GM23338 (cell line): ENCODE results near the gene PROSER2. TPM values are rescaled to one million over a fixed set of nuclear protein-coding genes. Genes with fewer than 3 reads are reported as not detected.

Experiments used
- ATAC-seq: fragments of 200-7000 bp; cut with Tn5 transposase; 3 replicates; pipeline ENCODE4 v1.9.1; 2020
- DNase-seq: peaks from one replicate; pipeline ENCODE4 v3.0.0-alpha.2; 2015; ENCODE audit warnings: low spot score
- H2AFZ ChIP-seq: fragments of 200-600 bp; sonication (generic); 2 replicates; pipeline ENCODE4 v1.8.0; 2016; ENCODE audit warnings: antibody characterized with exemption, mild to moderate bottlenecking, moderate library complexity
- H3F3A ChIP-seq: fragments of 200-600 bp; sonication (generic); replicated peaks from 2 replicates; pipeline ENCODE4 v1.8.0; 2017; ENCODE audit warnings: antibody characterized with exemption, mixed run types, low read depth
- H3K27ac ChIP-seq: fragments of 200-600 bp; sonication (generic); 2 replicates; pipeline ENCODE4 v1.6.1; 2016; ENCODE audit warnings: low read depth
- H3K27me3 ChIP-seq: fragments of 200-600 bp; sonication (generic); 2 replicates; pipeline ENCODE4 v1.8.0; 2016; ENCODE audit warnings: mild to moderate bottlenecking, mixed run types, moderate library complexity; ENCODE audit not compliant: insufficient read depth
- H3K36me3 ChIP-seq: fragments of 200-600 bp; sonication (generic); 2 replicates; pipeline ENCODE4 v1.8.0; 2016; ENCODE audit warnings: mild to moderate bottlenecking; ENCODE audit not compliant: insufficient read depth
- H3K4me1 ChIP-seq: fragments of 200-600 bp; sonication (generic); 2 replicates; pipeline ENCODE4 v1.8.0; 2016; ENCODE audit warnings: mild to moderate bottlenecking, moderate library complexity; ENCODE audit not compliant: insufficient read depth
- H3K4me2 ChIP-seq: fragments of 200-600 bp; sonication (generic); 2 replicates; pipeline ENCODE4 v1.7.1; 2017; ENCODE audit warnings: mixed run types
- H3K4me3 ChIP-seq: fragments of 200-600 bp; sonication (generic); 2 replicates; pipeline ENCODE4 v1.6.1; 2016; ENCODE audit warnings: mixed run types
- H3K79me2 ChIP-seq: fragments of 200-600 bp; sonication (generic); replicated peaks from 2 replicates; pipeline ENCODE4 v1.8.0; 2017; ENCODE audit warnings: mild to moderate bottlenecking; ENCODE audit not compliant: insufficient read depth
- H3K9me2 ChIP-seq: fragments of 200-600 bp; sonication (generic); 2 replicates; pipeline ENCODE4 v1.8.0; 2017; ENCODE audit not compliant: insufficient read depth
- H4K20me1 ChIP-seq: fragments of 200-600 bp; sonication (generic); replicated peaks from 2 replicates; pipeline ENCODE4 v1.8.0; 2017; ENCODE audit warnings: mild to moderate bottlenecking; ENCODE audit not compliant: insufficient read depth
- H3K27ac Mint-ChIP-seq: 2 replicates; pipeline ENCODE4 v1.8.0; 2020; ENCODE audit warnings: inconsistent platforms, mild to moderate bottlenecking, moderate library complexity, mixed read lengths
- H3K27me3 Mint-ChIP-seq: 3 replicates; pipeline ENCODE4 v1.8.0; 2022; ENCODE audit warnings: low read depth, mild to moderate bottlenecking, moderate library complexity, mixed read lengths, inconsistent platforms; ENCODE audit not compliant: insufficient read depth, poor library complexity
- H3K36me3 Mint-ChIP-seq: 3 replicates; pipeline ENCODE4 v1.8.0; 2021; ENCODE audit warnings: low read depth, mild to moderate bottlenecking, inconsistent platforms, moderate library complexity, mixed read lengths
- H3K4me1 Mint-ChIP-seq: 3 replicates; pipeline ENCODE4 v1.8.0; 2020; ENCODE audit warnings: mild to moderate bottlenecking, inconsistent platforms, mixed read lengths
- H3K4me3 Mint-ChIP-seq: 3 replicates; pipeline ENCODE4 v1.8.0; 2021; ENCODE audit warnings: moderate library complexity, mild to moderate bottlenecking, inconsistent platforms, mixed read lengths
- H3K9me3 Mint-ChIP-seq: 3 replicates; pipeline ENCODE4 v1.8.0; 2020; ENCODE audit warnings: moderate library complexity, mild to moderate bottlenecking, inconsistent platforms, mixed read lengths
- CREB1 ChIP-seq: fragments of 250-450 bp; sonication (Bioruptor Pico); IDR thresholded peaks from 2 replicates; pipeline ENCODE4 v1.5.0; 2020; ENCODE audit warnings: low read depth, mild to moderate bottlenecking, moderate library complexity
- EZH2 ChIP-seq: fragments of 200-600 bp; sonication (generic); IDR thresholded peaks from one replicate; pipeline ENCODE4 v1.8.0; 2017; ENCODE audit warnings: antibody characterized with exemption, mild to moderate bottlenecking, low read depth; ENCODE audit not compliant: unreplicated experiment
- JUNB ChIP-seq: IDR thresholded peaks from one replicate; pipeline ENCODE4 v1.6.1; 2016; ENCODE audit warnings: antibody characterized with exemption; ENCODE audit not compliant: unreplicated experiment
- NANOG ChIP-seq: IDR thresholded peaks from 2 replicates; pipeline ENCODE4 v1.6.1; 2016; ENCODE audit warnings: antibody characterized with exemption, borderline replicate concordance
- STAT1 ChIP-seq: IDR thresholded peaks from one replicate; pipeline ENCODE4 v1.6.1; 2016; ENCODE audit warnings: antibody characterized with exemption; ENCODE audit not compliant: unreplicated experiment
- polyA plus RNA-seq: library from polyadenylated mRNA; unstranded; fragments of >200 nt; fragmentation: Nextera tagmentation; extraction: Ambion mirVana; gene quantifications from 2 replicates; pipeline ENCODE4 v1.2.1, GENCODE V29; 2016
- total RNA-seq: library from RNA; depleted of rRNA; stranded (reverse); fragments of >200 nt; shearing (Covaris generic); gene quantifications from 2 replicates; pipeline ENCODE4 v1.2.3, GENCODE V29; 2014
- TF ChIP-seq, protein P1 (sequence below): fragments of 250-450 bp; sonication (Bioruptor Pico); IDR thresholded peaks from 2 replicates; pipeline ENCODE4 v1.5.0; 2020; ENCODE audit warnings: mild to moderate bottlenecking, moderate library complexity

The PROSER2 gene
- total and polyA plus RNA-seq, 2 experiments from 2014 or later, result 4.2 to 10.8 TPM

DNA sequence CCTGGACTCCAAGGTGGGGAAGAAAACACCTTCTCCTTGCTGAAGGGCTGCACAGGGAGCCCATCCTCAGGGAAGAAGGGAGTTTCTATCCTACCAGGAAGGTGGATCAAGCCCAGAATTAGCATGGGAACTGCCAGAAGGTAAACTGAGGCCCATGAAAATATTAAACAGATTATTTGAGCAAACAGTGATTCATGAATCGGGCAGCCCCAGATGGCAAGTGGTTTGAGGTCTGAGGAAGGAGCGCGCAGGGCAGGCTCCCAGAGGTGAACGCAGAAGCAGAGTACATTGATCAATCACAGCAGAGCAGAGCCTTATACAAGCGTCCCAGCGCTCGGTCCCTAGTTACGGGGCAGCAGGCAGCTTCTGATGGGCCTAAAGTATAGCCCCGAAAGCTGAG lies 35.8 kb upstream of the PROSER2 start (continued):
- TF ChIP-seq, protein P1, sequence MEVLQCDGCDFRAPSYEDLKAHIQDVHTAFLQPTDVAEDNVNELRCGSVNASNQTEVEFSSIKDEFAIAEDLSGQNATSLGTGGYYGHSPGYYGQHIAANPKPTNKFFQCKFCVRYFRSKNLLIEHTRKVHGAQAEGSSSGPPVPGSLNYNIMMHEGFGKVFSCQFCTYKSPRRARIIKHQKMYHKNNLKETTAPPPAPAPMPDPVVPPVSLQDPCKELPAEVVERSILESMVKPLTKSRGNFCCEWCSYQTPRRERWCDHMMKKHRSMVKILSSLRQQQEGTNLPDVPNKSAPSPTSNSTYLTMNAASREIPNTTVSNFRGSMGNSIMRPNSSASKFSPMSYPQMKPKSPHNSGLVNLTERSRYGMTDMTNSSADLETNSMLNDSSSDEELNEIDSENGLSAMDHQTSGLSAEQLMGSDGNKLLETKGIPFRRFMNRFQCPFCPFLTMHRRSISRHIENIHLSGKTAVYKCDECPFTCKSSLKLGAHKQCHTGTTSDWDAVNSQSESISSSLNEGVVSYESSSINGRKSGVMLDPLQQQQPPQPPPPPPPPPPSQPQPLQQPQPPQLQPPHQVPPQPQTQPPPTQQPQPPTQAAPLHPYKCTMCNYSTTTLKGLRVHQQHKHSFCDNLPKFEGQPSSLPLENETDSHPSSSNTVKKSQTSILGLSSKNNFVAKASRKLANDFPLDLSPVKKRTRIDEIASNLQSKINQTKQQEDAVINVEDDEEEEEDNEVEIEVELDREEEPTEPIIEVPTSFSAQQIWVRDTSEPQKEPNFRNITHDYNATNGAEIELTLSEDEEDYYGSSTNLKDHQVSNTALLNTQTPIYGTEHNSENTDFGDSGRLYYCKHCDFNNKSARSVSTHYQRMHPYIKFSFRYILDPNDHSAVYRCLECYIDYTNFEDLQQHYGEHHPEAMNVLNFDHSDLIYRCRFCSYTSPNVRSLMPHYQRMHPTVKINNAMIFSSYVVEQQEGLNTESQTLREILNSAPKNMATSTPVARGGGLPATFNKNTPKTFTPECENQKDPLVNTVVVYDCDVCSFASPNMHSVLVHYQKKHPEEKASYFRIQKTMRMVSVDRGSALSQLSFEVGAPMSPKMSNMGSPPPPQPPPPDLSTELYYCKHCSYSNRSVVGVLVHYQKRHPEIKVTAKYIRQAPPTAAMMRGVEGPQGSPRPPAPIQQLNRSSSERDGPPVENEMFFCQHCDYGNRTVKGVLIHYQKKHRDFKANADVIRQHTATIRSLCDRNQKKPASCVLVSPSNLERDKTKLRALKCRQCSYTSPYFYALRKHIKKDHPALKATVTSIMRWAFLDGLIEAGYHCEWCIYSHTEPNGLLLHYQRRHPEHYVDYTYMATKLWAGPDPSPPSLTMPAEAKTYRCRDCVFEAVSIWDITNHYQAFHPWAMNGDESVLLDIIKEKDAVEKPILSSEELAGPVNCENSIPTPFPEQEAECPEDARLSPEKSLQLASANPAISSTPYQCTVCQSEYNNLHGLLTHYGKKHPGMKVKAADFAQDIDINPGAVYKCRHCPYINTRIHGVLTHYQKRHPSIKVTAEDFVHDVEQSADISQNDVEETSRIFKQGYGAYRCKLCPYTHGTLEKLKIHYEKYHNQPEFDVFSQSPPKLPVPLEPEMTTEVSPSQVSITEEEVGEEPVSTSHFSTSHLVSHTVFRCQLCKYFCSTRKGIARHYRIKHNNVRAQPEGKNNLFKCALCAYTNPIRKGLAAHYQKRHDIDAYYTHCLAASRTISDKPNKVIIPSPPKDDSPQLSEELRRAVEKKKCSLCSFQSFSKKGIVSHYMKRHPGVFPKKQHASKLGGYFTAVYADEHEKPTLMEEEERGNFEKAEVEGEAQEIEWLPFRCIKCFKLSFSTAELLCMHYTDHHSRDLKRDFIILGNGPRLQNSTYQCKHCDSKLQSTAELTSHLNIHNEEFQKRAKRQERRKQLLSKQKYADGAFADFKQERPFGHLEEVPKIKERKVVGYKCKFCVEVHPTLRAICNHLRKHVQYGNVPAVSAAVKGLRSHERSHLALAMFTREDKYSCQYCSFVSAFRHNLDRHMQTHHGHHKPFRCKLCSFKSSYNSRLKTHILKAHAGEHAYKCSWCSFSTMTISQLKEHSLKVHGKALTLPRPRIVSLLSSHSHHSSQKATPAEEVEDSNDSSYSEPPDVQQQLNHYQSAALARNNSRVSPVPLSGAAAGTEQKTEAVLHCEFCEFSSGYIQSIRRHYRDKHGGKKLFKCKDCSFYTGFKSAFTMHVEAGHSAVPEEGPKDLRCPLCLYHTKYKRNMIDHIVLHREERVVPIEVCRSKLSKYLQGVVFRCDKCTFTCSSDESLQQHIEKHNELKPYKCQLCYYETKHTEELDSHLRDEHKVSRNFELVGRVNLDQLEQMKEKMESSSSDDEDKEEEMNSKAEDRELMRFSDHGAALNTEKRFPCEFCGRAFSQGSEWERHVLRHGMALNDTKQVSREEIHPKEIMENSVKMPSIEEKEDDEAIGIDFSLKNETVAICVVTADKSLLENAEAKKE (CRISPR knock-in tag), result no peak
- no peak for TF ChIP-seq NANOG

DNA sequence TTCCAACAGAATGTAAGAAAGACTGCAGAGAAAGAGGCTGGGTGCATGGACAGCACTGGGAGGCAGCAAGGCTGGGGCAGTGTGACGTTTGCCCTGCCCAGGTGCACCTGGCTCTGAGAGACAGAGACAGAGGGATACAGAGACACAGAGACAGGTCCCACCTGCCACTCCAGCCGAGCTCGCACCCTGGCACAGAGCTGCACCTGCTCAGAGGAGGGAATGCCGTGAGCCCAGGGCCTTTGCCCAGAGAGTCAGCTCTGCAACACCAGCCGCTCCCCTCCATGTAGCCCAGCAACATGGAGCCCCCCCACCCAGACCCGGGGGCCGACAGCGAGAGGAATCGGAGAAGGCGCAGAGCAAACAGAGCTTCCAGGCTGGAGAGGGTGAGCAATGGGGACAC lies 35.3 kb upstream of the PROSER2 start:
- no peaks in the 10 kb centered on the region for H3F3A ChIP-seq
- H3K4me1 Mint-ChIP-seq, result peaks cover 6% of the 10 kb centered on the region; the same call in 1 of the 3 replicates
- H3K4me3 ChIP-seq, result no peak overlapping the region
- H3K79me2 ChIP-seq, result no peaks in the 10 kb centered on the region
- H3K4me3 Mint-ChIP-seq, result no peak overlapping the region
- H3K4me1 ChIP-seq, result no peaks in the 10 kb centered on the region
- no peaks in the 10 kb centered on the region for H3K36me3 Mint-ChIP-seq
- no peaks in the 10 kb centered on the region for H4K20me1 ChIP-seq
- DNase-seq (no peak), ATAC-seq (no peak)
- H3K9me3 Mint-ChIP-seq, result no peaks in the 10 kb centered on the region
- no peaks in the 10 kb centered on the region for H3K27me3 ChIP-seq
- no peaks in the 10 kb centered on the region for H3K9me2 ChIP-seq
- no peaks in the 10 kb centered on the region for H3K36me3 ChIP-seq
- H3K27ac Mint-ChIP-seq, result no peak overlapping the region
- no peak overlapping the region for H2AFZ ChIP-seq
- H3K27ac ChIP-seq, result no peak overlapping the region
- H3K27me3 Mint-ChIP-seq, result peaks cover 3% of the 10 kb centered on the region
- no peak overlapping the region for H3K4me2 ChIP-seq
- no peak for TF ChIP-seq STAT1
- no peak for TF ChIP-seq JUNB
- TF ChIP-seq NANOG, result no peak
- TF ChIP-seq EZH2, result no peak
- TF ChIP-seq, protein P1 (CRISPR knock-in tag), result no peak
- TF ChIP-seq CREB1 (CRISPR knock-in tag), result no peak
